ENCODE data around the gene MUSTN1.

- peak; percentile 65 for TF ChIP-seq CTCF (IDR thresholded peaks at IDR 0.05; ENCODE audit: borderline replicate concordance, extremely low read depth, low read length, poor library complexity, severe bottlenecking)
- TF ChIP-seq EZH2 (IDR thresholded peaks at IDR 0.05; ENCODE audit: borderline replicate concordance, low read depth, low read length, severe bottlenecking), result no peak
These were observed 35.8 kb downstream of the MUSTN1 start for GRCh38 chr3:52798978-52799476.

Data from DND-41 (cell line).